Measurements from ENCODE around the gene MCM10. TPM values are rescaled to one million over a fixed set of nuclear protein-coding genes. Genes with fewer than 3 reads are reported as not detected.

Gene MCM10
- total and polyA plus RNA-seq, 2 experiments from 2014 or later, result 38.2 to 43.0 TPM

GRCh38 chr10:13223241-13223640 is 61.9 kb downstream of the MCM10 start (continued):
- no peak for TF ChIP-seq JUNB (IDR thresholded peaks at IDR 0.05; ENCODE audit: unreplicated experiment)

GRCh38 chr10:13224210-13224995 is 63.0 kb downstream of the MCM10 start:
- no peaks in the 10 kb centered on the region for H3K36me3 ChIP-seq (ENCODE audit: insufficient read depth)
- peaks cover 13% of the 10 kb centered on the region for H3K4me1 Mint-ChIP-seq
- DNase-seq (ENCODE audit: low spot score), result no peak
- H3F3A ChIP-seq (replicated peaks; ENCODE audit: low read depth), result no peaks in the 10 kb centered on the region
- no peaks in the 10 kb centered on the region for H3K9me2 ChIP-seq (ENCODE audit: insufficient read depth)
- ATAC-seq, result peak; percentile 25; the same call in 2 of the 3 replicates
- H3K27ac ChIP-seq (ENCODE audit: low read depth), result no peak overlapping the region
- no peaks in the 10 kb centered on the region for H3K79me2 ChIP-seq (replicated peaks; ENCODE audit: insufficient read depth)
- peaks cover 1% of the 10 kb centered on the region; the same call in 2 of the 3 replicates for H3K36me3 Mint-ChIP-seq (ENCODE audit: low read depth)
- H3K27ac Mint-ChIP-seq, result no peak overlapping the region
- no peak overlapping the region for H3K4me3 Mint-ChIP-seq
- H3K9me3 Mint-ChIP-seq, result no peaks in the 10 kb centered on the region; the same call in 2 of the 3 replicates
- no peaks in the 10 kb centered on the region for H4K20me1 ChIP-seq (replicated peaks; ENCODE audit: insufficient read depth)
- peaks cover 4% of the 10 kb centered on the region for H3K27me3 Mint-ChIP-seq (ENCODE audit: insufficient read depth, low read depth, poor library complexity)
- H3K27me3 ChIP-seq (ENCODE audit: insufficient read depth), result no peaks in the 10 kb centered on the region
- no peak overlapping the region for H3K4me2 ChIP-seq
- H3K4me1 ChIP-seq (ENCODE audit: insufficient read depth), result peaks cover 4% of the 10 kb centered on the region; the same call in 1 of the 2 replicates
- TF ChIP-seq ZNF462 (CRISPR knock-in tag; IDR thresholded peaks at IDR 0.05), result no peak
- no peak for TF ChIP-seq JUNB (IDR thresholded peaks at IDR 0.05; ENCODE audit: unreplicated experiment)
- TF ChIP-seq CTCF (conservative IDR thresholded peaks at IDR 0.05; ENCODE audit: low read depth in 2 of 2), result no peak
- TF ChIP-seq NANOG (IDR thresholded peaks at IDR 0.05; ENCODE audit: borderline replicate concordance), result no peak
- no peak for TF ChIP-seq EZH2phosphoT487 (IDR thresholded peaks at IDR 0.05; ENCODE audit: unreplicated experiment)
- no peak for TF ChIP-seq STAT1 (IDR thresholded peaks at IDR 0.05; ENCODE audit: unreplicated experiment)
- peak; percentile 45 for TF ChIP-seq REST (IDR thresholded peaks at IDR 0.05; ENCODE audit: unreplicated experiment)
- no peak overlapping the region for H2AFZ ChIP-seq
- H3K4me3 ChIP-seq, result no peak overlapping the region

Measured in GM23338 (cell line).